ENCODE data around the gene WDR7.

WDR7 gene

DNA sequence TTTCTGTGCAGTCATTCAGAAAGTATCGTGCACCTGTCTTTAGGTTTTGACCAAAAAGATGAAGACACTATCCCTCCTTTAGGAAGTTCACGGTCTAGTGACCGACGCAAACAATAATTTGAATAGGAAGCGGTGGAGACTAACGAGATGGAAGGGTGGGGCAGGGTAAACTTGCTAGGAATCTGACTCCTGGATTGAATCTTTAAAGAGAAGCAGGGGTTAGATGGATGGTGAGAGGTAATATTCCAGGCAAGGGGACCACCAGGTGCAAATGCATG lies 12.1 kb upstream of the WDR7 start:
- Histone ChIP-seq H3K27me3 (ENCODE audit: control insufficient read depth in 1 of 2, insufficient read depth in 2 of 2, low read length in 2 of 2) (no peaks in the 10 kb centered on the region), H3K27ac (ENCODE audit: low read depth, low read length) (peak overlapping the region; percentile 34), H3K9ac (ENCODE audit: low read depth in 1 of 2, low read length in 2 of 2) (peak overlapping the region; percentile 21 to 66), H3K4me3 (ENCODE audit: low read depth in 1 of 2, low read length in 2 of 2) (peak overlapping the region; percentile 66 to 88), H3K36me3 (ENCODE audit: control insufficient read depth in 1 of 2, insufficient read depth in 2 of 2, low read length in 2 of 2) (peaks cover 0 to 4% of the 10 kb centered on the region in 2 donors), H3K9me3 (ENCODE audit: control insufficient read depth in 1 of 2, low read length in 2 of 2) (no peaks in the 10 kb centered on the region), H3K4me1 (ENCODE audit: control insufficient read depth in 1 of 2, insufficient read depth in 2 of 2, low read length in 2 of 2) (peaks cover 0 to 22% of the 10 kb centered on the region in 2 donors)

DNA sequence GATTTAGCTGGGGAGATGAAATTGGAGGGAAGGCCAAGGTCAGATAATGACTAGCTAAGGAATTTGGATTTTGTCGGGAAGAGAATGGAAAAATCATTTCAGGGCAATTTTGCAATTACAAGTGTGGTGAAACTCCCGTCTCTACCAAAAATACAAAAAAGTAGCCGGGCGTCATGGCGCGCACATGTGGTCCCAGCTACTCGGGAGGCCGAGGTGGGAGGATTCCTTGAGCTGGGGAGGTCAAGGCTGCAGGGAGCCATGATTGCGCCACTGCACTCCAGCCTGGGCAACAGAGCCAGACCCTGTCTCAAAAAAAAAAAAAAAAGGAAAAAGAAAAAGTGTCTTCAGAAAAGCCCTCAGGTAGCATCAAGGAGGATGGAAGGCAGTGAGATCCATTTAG lies 11.6 kb upstream of the WDR7 start:
- H3K27me3 ChIP-seq (ENCODE audit: control insufficient read depth in 1 of 2, insufficient read depth in 2 of 2, low read length in 2 of 2) = no peaks in the 10 kb centered on the region
- H3K4me3 ChIP-seq (ENCODE audit: low read depth in 1 of 2, low read length in 2 of 2) = peak overlapping the region; percentile 66 to 88
- H3K9me3 ChIP-seq (ENCODE audit: control insufficient read depth in 1 of 2, low read length in 2 of 2) = no peaks in the 10 kb centered on the region
- H3K27ac ChIP-seq (ENCODE audit: low read depth, low read length) = no peak overlapping the region
- H3K9ac ChIP-seq (ENCODE audit: low read depth in 1 of 2, low read length in 2 of 2) = no peak overlapping the region
- peaks cover 0 to 4% of the 10 kb centered on the region in 2 donors for H3K36me3 ChIP-seq (ENCODE audit: control insufficient read depth in 1 of 2, insufficient read depth in 2 of 2, low read length in 2 of 2)
- H3K4me1 ChIP-seq (ENCODE audit: control insufficient read depth in 1 of 2, insufficient read depth in 2 of 2, low read length in 2 of 2) = peaks cover 0 to 22% of the 10 kb centered on the region in 2 donors

DNA sequence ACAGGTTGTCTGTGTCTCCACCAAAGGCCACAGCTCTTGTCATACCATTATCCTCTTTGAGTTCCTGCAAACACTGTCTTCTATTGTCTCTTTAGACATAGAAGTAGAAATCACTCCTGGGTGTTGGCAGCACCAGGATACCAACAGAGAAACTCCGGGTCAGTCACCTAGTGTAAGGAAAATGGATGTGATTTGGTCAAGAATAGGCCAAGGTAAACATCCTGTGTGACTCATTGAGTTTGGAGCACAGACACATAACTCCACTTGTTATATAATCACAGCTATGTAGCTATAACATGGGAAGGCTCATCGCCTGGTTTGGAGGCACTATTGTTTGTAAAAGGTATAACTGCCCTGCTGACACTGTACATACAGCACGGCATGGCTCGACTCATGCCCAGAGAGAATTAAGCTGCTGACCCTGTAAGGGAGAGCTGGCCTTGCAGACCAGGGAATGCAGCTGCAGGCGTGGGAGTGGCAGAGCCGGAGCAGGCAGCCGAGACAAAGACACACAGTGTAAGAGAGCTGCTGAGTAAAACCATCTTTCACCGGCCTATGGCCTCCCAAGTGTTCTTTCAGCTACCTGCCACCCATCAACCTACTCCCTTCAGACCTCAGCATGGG lies 9.3 kb upstream of the WDR7 start:
- Histone ChIP-seq H3K9me3 (ENCODE audit: control insufficient read depth in 1 of 2, low read length in 2 of 2) (no peaks in the 10 kb centered on the region), H3K27me3 (ENCODE audit: control insufficient read depth in 1 of 2, insufficient read depth in 2 of 2, low read length in 2 of 2) (no peaks in the 10 kb centered on the region), H3K4me3 (ENCODE audit: low read depth in 1 of 2, low read length in 2 of 2) (no peak overlapping the region), H3K9ac (ENCODE audit: low read depth in 1 of 2, low read length in 2 of 2) (no peak overlapping the region), H3K27ac (ENCODE audit: low read depth, low read length) (no peak overlapping the region), H3K36me3 (ENCODE audit: control insufficient read depth in 1 of 2, insufficient read depth in 2 of 2, low read length in 2 of 2) (no peaks in the 10 kb centered on the region), H3K4me1 (ENCODE audit: control insufficient read depth in 1 of 2, insufficient read depth in 2 of 2, low read length in 2 of 2) (peaks cover 0 to 9% of the 10 kb centered on the region in 2 donors)

DNA sequence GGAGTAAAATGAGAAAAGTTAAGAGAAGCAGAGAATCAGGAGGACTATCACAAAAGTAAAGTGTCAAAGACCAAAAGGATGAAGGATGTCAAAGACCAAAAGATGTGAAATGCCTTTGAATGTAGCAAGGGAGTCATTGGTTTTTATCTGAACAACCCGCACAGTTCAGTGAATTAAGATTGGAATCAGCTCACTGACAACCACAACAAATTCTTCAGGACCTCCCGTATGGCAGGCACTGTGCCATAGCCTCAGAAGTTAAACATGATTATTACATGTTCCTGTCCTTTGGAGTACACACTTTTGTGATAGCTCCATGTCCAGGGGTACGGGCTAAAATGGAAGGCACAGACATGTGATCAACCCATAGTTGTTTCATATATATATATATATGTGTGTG lies 7.8 kb upstream of the WDR7 start:
- no peak overlapping the region for H3K4me3 ChIP-seq (ENCODE audit: low read depth in 1 of 2, low read length in 2 of 2)
- H3K36me3 ChIP-seq (ENCODE audit: control insufficient read depth in 1 of 2, insufficient read depth in 2 of 2, low read length in 2 of 2) = no peaks in the 10 kb centered on the region
- no peak overlapping the region for H3K9ac ChIP-seq (ENCODE audit: low read depth in 1 of 2, low read length in 2 of 2)
- peaks cover 0 to 5% of the 10 kb centered on the region in 2 donors for H3K4me1 ChIP-seq (ENCODE audit: control insufficient read depth in 1 of 2, insufficient read depth in 2 of 2, low read length in 2 of 2)
- H3K27me3 ChIP-seq (ENCODE audit: control insufficient read depth in 1 of 2, insufficient read depth in 2 of 2, low read length in 2 of 2) = no peaks in the 10 kb centered on the region
- H3K27ac ChIP-seq (ENCODE audit: low read depth, low read length) = no peak overlapping the region
- no peaks in the 10 kb centered on the region for H3K9me3 ChIP-seq (ENCODE audit: control insufficient read depth in 1 of 2, low read length in 2 of 2)

DNA sequence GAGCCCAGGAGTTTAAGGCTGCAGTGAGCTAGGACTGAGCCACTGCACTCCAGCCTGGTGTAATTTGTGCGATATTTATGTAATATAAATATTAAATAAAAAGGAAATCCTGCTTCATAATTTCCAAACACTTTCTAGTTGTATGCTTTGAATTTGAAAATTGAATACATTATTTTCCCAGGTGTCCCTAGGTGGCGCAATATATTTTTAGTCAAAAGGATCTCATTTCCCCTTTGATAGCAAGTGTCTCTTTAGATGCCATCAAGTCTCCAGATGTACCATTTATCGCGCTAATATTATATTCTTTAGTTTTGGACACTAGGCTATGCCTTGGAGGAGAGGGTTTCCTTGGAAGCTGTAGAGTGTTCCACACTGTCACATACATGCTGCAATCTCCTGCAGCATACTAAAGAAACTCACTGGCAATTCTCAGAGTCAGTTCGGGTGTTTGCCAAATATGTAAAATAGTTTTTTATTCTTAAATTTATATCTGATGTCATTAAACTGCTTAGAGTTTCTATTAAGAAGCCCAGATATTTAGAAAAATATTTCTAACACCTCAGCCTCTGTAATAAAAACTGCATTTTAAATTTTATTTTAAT lies 5.6 kb upstream of the WDR7 start:
- Histone ChIP-seq H3K9ac (ENCODE audit: low read depth in 1 of 2, low read length in 2 of 2) (no peak overlapping the region), H3K27ac (ENCODE audit: low read depth, low read length) (no peak overlapping the region), H3K27me3 (ENCODE audit: control insufficient read depth in 1 of 2, insufficient read depth in 2 of 2, low read length in 2 of 2) (no peaks in the 10 kb centered on the region), H3K9me3 (ENCODE audit: control insufficient read depth in 1 of 2, low read length in 2 of 2) (no peaks in the 10 kb centered on the region), H3K4me1 (ENCODE audit: control insufficient read depth in 1 of 2, insufficient read depth in 2 of 2, low read length in 2 of 2) (peaks cover 0 to 4% of the 10 kb centered on the region in 2 donors), H3K4me3 (ENCODE audit: low read depth in 1 of 2, low read length in 2 of 2) (no peak overlapping the region), H3K36me3 (ENCODE audit: control insufficient read depth in 1 of 2, insufficient read depth in 2 of 2, low read length in 2 of 2) (no peaks in the 10 kb centered on the region)

DNA sequence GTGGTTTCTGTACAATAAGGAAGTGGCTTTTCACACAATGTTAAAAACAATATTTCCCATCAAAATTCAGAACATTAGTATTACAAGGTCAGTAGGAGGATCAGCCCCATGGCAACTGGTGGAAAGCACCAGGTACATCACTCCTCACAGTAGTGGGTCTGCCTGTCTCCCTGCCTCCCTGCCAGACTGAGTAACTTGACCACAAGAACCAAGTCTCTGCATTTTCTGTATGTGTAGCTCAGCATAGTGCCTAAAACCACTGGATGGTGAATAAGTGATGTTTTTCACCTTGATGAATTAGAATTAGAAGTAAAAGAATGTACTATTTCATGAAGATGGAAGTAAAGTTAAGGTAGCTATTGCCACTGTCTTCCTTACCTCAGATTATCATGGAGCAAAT lies 4.1 kb upstream of the WDR7 start:
- no peak overlapping the region for H3K9ac ChIP-seq (ENCODE audit: low read depth in 1 of 2, low read length in 2 of 2)
- H3K27ac ChIP-seq (ENCODE audit: low read depth, low read length) = no peak overlapping the region
- H3K9me3 ChIP-seq (ENCODE audit: control insufficient read depth in 1 of 2, low read length in 2 of 2) = no peaks in the 10 kb centered on the region
- no peak overlapping the region for H3K4me3 ChIP-seq (ENCODE audit: low read depth in 1 of 2, low read length in 2 of 2)
- H3K36me3 ChIP-seq (ENCODE audit: control insufficient read depth in 1 of 2, insufficient read depth in 2 of 2, low read length in 2 of 2) = no peaks in the 10 kb centered on the region
- H3K27me3 ChIP-seq (ENCODE audit: control insufficient read depth in 1 of 2, insufficient read depth in 2 of 2, low read length in 2 of 2) = no peaks in the 10 kb centered on the region
- peaks cover 4 to 15% of the 10 kb centered on the region in 2 donors for H3K4me1 ChIP-seq (ENCODE audit: control insufficient read depth in 1 of 2, insufficient read depth in 2 of 2, low read length in 2 of 2)

DNA sequence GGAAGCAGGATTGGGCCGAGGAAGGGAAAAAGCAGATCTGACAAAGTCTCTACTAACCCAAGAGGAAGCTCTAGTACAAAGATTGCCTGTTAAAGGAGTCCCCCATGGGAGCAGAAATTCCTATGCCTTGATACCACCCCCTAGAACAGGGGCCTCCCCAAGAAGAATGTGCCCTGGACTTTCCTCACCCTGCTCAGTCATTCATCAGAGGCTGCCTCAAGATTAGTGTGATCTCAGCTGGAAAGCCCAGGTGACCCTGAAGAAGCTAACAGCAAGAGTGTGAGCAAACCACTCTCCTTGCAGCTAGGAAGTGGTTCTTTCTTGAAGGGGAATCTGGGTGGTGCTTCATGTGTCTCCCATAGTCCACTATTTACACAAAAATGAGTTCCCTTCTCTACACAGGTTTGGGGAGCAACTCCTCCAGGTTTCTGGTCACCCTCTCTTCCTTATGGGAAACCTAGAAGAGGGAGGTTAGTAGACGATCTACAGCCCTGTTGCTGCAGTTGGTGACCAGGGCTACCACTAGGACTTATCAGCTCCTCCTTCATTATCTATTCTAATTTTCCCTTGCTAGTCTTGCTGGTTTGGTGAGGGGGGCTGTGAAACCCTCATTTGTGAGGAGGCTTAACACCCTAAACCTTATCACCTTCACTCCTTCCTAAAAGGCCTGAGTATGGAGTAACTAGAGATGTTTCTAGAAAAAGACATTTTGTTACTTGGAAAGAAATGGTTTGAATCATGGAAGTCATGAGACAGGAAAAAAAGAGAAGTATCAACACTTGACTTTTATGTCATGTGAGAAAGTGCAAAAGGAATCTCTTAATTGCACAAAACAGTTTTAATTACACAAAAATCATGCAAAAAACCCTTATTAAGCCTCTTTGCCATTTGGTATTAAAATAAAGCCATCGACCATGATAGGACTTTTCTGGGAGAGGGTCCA lies 2.9 kb upstream of the WDR7 start:
- no peak overlapping the region for H3K27ac ChIP-seq (ENCODE audit: low read depth, low read length)

DNA sequence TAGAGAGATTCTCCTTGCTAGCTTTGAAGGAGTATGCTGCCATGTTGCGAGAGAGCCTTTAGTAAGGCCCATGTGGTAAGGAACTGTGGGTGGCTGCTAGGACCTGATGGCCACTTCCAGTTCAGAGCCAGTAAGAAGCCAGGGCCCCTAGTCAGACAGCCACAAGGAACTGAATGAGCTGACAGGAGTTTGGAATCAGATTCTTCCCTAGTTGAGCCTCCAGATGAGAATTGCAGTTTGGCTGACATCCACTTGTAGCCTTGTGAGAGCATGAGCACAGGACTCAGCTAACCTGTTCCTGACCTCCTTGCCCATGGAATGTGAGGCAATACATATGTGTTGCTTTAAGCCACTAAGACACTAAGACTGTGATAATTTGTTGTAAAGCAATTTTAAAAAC lies 1.2 kb upstream of the WDR7 start:
- H3K27me3 ChIP-seq (ENCODE audit: control insufficient read depth in 1 of 2, insufficient read depth in 2 of 2, low read length in 2 of 2) = no peaks in the 10 kb centered on the region
- H3K9ac ChIP-seq (ENCODE audit: low read depth in 1 of 2, low read length in 2 of 2) = no peak overlapping the region
- peaks cover 7 to 20% of the 10 kb centered on the region in 2 donors for H3K4me1 ChIP-seq (ENCODE audit: control insufficient read depth in 1 of 2, insufficient read depth in 2 of 2, low read length in 2 of 2)
- H3K4me3 ChIP-seq (ENCODE audit: low read depth in 1 of 2, low read length in 2 of 2) = no peak overlapping the region
- H3K36me3 ChIP-seq (ENCODE audit: control insufficient read depth in 1 of 2, insufficient read depth in 2 of 2, low read length in 2 of 2) = no peaks in the 10 kb centered on the region
- H3K27ac ChIP-seq (ENCODE audit: low read depth, low read length) = no peak overlapping the region
- no peaks in the 10 kb centered on the region for H3K9me3 ChIP-seq (ENCODE audit: control insufficient read depth in 1 of 2, low read length in 2 of 2)

More for the DNA sequence above, 2.9 kb upstream of the WDR7 start:
- no peaks in the 10 kb centered on the region for H3K36me3 ChIP-seq (ENCODE audit: control insufficient read depth in 1 of 2, insufficient read depth in 2 of 2, low read length in 2 of 2)
- no peaks in the 10 kb centered on the region for H3K27me3 ChIP-seq (ENCODE audit: control insufficient read depth in 1 of 2, insufficient read depth in 2 of 2, low read length in 2 of 2)
- H3K4me1 ChIP-seq (ENCODE audit: control insufficient read depth in 1 of 2, insufficient read depth in 2 of 2, low read length in 2 of 2) = peaks cover 7 to 20% of the 10 kb centered on the region in 2 donors
- H3K4me3 ChIP-seq (ENCODE audit: low read depth in 1 of 2, low read length in 2 of 2) = no peak overlapping the region
- no peak overlapping the region for H3K9ac ChIP-seq (ENCODE audit: low read depth in 1 of 2, low read length in 2 of 2)
- H3K9me3 ChIP-seq (ENCODE audit: control insufficient read depth in 1 of 2, low read length in 2 of 2) = no peaks in the 10 kb centered on the region

DNA sequence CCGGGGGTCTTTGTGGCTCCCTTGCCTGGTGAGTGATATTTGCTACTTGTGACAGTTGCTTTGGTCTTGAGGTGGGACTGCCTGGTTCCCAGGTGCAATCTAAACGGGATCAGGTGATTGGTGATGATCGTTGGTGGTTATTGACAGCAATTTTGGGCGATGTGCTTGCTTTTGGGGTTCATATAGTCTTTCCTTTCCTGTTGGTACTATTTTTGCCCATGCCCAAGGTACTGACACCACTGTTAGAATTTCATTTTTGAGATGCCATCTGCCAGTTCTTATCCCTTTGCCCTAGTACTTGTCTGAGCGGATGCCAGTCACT lies 573 bp downstream of the WDR7 start:
- peaks cover 7 to 20% of the 10 kb centered on the region in 2 donors for H3K4me1 ChIP-seq (ENCODE audit: control insufficient read depth in 1 of 2, insufficient read depth in 2 of 2, low read length in 2 of 2)
- H3K36me3 ChIP-seq (ENCODE audit: control insufficient read depth in 1 of 2, insufficient read depth in 2 of 2, low read length in 2 of 2) = no peaks in the 10 kb centered on the region
- H3K4me3 ChIP-seq (ENCODE audit: low read depth in 1 of 2, low read length in 2 of 2) = peak overlapping the region; percentile 87 to 97

DNA sequence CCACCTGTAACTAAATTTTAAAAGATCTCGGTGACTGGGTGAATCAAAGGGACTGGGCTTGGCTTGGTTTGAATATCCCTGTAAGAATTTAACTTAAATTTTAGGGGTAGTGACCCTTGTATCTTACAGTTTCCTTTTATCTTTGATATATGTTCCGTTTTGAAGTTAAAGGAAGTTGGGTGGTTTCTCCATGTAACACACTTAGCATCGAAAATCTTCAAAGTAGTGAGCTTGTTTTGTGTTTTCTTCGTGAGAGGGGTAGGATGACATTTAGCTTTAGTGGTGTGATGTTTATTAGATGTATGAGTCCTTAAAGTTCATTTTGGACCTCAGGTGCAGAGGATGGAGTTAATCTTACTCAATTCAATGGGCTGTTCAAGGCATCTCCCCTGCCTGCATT lies 1.6 kb downstream of the WDR7 start:
- H3K36me3 ChIP-seq (ENCODE audit: control insufficient read depth in 1 of 2, insufficient read depth in 2 of 2, low read length in 2 of 2) = no peaks in the 10 kb centered on the region
- H3K4me1 ChIP-seq (ENCODE audit: control insufficient read depth in 1 of 2, insufficient read depth in 2 of 2, low read length in 2 of 2) = peaks cover 7 to 20% of the 10 kb centered on the region in 2 donors
- H3K27ac ChIP-seq (ENCODE audit: low read depth, low read length) = no peak overlapping the region
- H3K4me3 ChIP-seq (ENCODE audit: low read depth in 1 of 2, low read length in 2 of 2) = no peak overlapping the region
- H3K9me3 ChIP-seq (ENCODE audit: control insufficient read depth in 1 of 2, low read length in 2 of 2) = no peaks in the 10 kb centered on the region
- no peaks in the 10 kb centered on the region for H3K27me3 ChIP-seq (ENCODE audit: control insufficient read depth in 1 of 2, insufficient read depth in 2 of 2, low read length in 2 of 2)
- no peak overlapping the region for H3K9ac ChIP-seq (ENCODE audit: low read depth in 1 of 2, low read length in 2 of 2)

More for the DNA sequence above, 573 bp downstream of the WDR7 start:
- peak overlapping the region; percentile 64 to 86 for H3K9ac ChIP-seq (ENCODE audit: low read depth in 1 of 2, low read length in 2 of 2)
- H3K9me3 ChIP-seq (ENCODE audit: control insufficient read depth in 1 of 2, low read length in 2 of 2) = no peaks in the 10 kb centered on the region
- no peaks in the 10 kb centered on the region for H3K27me3 ChIP-seq (ENCODE audit: control insufficient read depth in 1 of 2, insufficient read depth in 2 of 2, low read length in 2 of 2)
- H3K27ac ChIP-seq (ENCODE audit: low read depth, low read length) = no peak overlapping the region
